ENCODE data around the gene TCEAL8.
A peak's percentile ranks its signal among the peaks of the same experiment; 100 is the strongest.

TCEAL8 gene

DNA sequence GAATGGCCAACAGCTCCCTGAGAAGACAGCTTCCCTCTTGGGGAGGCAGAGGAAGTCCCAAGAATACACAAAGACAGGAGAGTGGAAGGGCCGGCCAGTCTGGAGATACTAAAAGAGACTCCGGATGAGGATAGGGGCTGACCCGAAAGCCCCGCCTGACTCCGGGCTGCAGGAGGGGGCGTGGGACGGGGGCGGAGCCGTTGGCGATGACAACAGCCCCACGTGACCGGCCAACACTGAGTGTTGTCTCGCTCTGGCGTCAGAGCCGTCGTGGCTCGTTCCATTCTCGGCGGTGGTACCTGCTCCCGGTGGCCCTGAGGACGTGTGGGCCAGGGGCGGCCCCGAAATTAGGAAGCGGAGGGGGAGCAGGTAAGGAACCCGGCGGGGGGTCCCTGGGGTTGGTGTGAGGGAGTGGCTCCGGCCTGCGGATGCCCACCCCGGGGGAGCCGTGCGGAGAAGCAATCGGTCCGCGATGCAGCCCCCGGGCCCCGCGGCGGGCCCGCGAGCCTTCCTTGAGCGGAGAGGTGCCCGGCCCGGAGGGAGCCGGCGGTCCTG lies 40.0 kb downstream of the TCEAL8 start, which contains the start of gene BEX4:
BEX4 (plus strand) TSS at position 239 of the 555 bp plus-strand sequence. CDS start 1,046 bp downstream, outside the sequence.
- peak; percentile 89 for DNase-seq

DNA sequence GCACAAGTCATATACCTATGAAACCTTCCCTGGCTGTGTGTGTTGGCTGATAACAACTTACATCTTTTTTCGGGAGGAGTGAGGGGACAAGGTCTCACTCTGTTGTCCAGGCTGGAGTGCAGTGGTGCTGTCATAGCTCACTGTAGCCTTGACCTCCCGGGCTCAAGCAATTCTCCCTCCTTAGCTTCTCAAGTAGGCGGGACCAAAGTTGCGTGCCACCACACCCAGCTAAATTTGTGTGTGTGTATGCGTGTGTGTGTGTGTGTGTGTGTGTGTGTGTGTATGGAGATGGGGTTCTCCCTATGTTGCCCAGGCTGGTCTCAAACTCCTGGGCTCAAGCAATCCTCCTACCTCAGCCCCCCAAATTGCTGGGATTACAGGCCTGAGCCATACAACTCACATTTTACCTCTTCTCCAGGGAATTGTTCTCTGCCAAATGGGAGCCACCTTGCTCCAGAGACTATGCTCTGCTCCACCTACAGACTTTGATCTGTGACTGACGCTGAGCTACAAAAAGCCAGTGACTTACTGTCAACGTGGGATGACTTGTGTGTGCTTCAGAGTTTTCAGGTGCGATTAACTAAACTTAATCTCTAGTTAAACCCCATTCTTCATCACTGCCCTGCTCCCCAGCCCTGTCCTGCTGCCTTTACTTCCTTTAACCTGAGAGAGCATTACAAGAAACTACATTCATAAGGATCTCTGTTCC lies 42.1 kb downstream of the TCEAL8 start:
- DNase-seq: no peak

- peak; percentile 43 for DNase-seq
Observed at GRCh38 chrX:103211012-103211715, 43.8 kb downstream of the TCEAL8 start.

GRCh38 chrX:103210056-103210455 lies 44.9 kb downstream of the TCEAL8 start:
- DNase-seq: no peak
